HEK293 (cell line): ENCODE data around the gene JMJD6.

Experiments
- EGR2 ChIP-seq: fragments of 450-650 bp; formaldehyde crosslinking; IDR thresholded peaks from 2 replicates; pipeline ENCODE4 v1.5.1; 2016; ENCODE audit warnings: low read depth, missing biosample characterization, missing genetic modification characterization
- GFI1B ChIP-seq: fragments of 450-650 bp; formaldehyde crosslinking; IDR thresholded peaks from 2 replicates; pipeline ENCODE4 v1.5.1; 2016; ENCODE audit warnings: missing biosample characterization, missing genetic modification characterization
- GLIS2 ChIP-seq: fragments of 450-650 bp; formaldehyde crosslinking; IDR thresholded peaks from 2 replicates; pipeline ENCODE4 v1.5.1; 2016; ENCODE audit warnings: missing biosample characterization, missing genetic modification characterization
- KLF16 ChIP-seq: fragments of 450-650 bp; formaldehyde crosslinking; IDR thresholded peaks from 2 replicates; pipeline ENCODE4 v1.5.1; 2017; ENCODE audit warnings: missing biosample characterization, missing genetic modification characterization
- KLF8 ChIP-seq: fragments of 450-650 bp; formaldehyde crosslinking; IDR thresholded peaks from 2 replicates; pipeline ENCODE4 v1.5.1; 2016; ENCODE audit warnings: missing biosample characterization, missing genetic modification characterization
- ZBTB8A ChIP-seq: fragments of 450-650 bp; formaldehyde crosslinking; IDR thresholded peaks from 2 replicates; pipeline ENCODE4 v1.5.1; 2016; ENCODE audit warnings: missing biosample characterization, missing genetic modification characterization
- ZFP3 ChIP-seq: fragments of 450-650 bp; formaldehyde crosslinking; IDR thresholded peaks from 2 replicates; pipeline ENCODE4 v1.5.1; 2016; ENCODE audit warnings: low read depth, missing biosample characterization, missing genetic modification characterization
- ZFP69B ChIP-seq: fragments of 450-650 bp; formaldehyde crosslinking; IDR thresholded peaks from 2 replicates; pipeline ENCODE4 v1.5.1; 2016; ENCODE audit warnings: missing biosample characterization, missing genetic modification characterization
- ZNF10 ChIP-seq: fragments of 450-650 bp; formaldehyde crosslinking; IDR thresholded peaks from 2 replicates; pipeline ENCODE4 v1.5.1; 2017; ENCODE audit warnings: missing biosample characterization, missing genetic modification characterization
- ZNF114 ChIP-seq: fragments of 450-650 bp; formaldehyde crosslinking; IDR thresholded peaks from 2 replicates; pipeline ENCODE4 v1.5.0; 2017; ENCODE audit warnings: missing biosample characterization, missing genetic modification characterization
- ZNF155 ChIP-seq: fragments of 450-650 bp; formaldehyde crosslinking; IDR thresholded peaks from 2 replicates; pipeline ENCODE4 v1.5.1; 2016; ENCODE audit warnings: missing biosample characterization, missing genetic modification characterization
- ZNF169 ChIP-seq: fragments of 450-650 bp; formaldehyde crosslinking; IDR thresholded peaks from 2 replicates; pipeline ENCODE4 v1.5.1; 2016; ENCODE audit warnings: missing biosample characterization, missing genetic modification characterization
- ZNF175 ChIP-seq: fragments of 450-650 bp; formaldehyde crosslinking; IDR thresholded peaks from 2 replicates; pipeline ENCODE4 v1.5.1; 2016; ENCODE audit warnings: missing biosample characterization, missing genetic modification characterization
- ZNF19 ChIP-seq: fragments of 450-650 bp; formaldehyde crosslinking; IDR thresholded peaks from 2 replicates; pipeline ENCODE4; 2016; ENCODE audit warnings: missing biosample characterization, missing genetic modification characterization, low read depth
- ZNF211 ChIP-seq: fragments of 450-650 bp; formaldehyde crosslinking; IDR thresholded peaks from 2 replicates; pipeline ENCODE4 v1.5.1; 2016; ENCODE audit warnings: low read depth, missing biosample characterization, missing genetic modification characterization
- ZNF221 ChIP-seq: fragments of 450-650 bp; formaldehyde crosslinking; IDR thresholded peaks from 2 replicates; pipeline ENCODE4 v1.5.1; 2017; ENCODE audit warnings: missing biosample characterization, missing genetic modification characterization, borderline replicate concordance
- ZNF23 ChIP-seq: fragments of 450-650 bp; formaldehyde crosslinking; IDR thresholded peaks from 2 replicates; pipeline ENCODE4 v1.5.1; 2016; ENCODE audit warnings: missing biosample characterization, missing genetic modification characterization, borderline replicate concordance
- ZNF239 ChIP-seq: fragments of 450-650 bp; formaldehyde crosslinking; IDR thresholded peaks from 2 replicates; pipeline ENCODE4 v1.5.1; 2016; ENCODE audit warnings: missing biosample characterization, missing genetic modification characterization
- ZNF324 ChIP-seq: fragments of 450-650 bp; formaldehyde crosslinking; IDR thresholded peaks from 2 replicates; pipeline ENCODE4 v1.5.1; 2016; ENCODE audit warnings: missing biosample characterization, missing genetic modification characterization
- ZNF366 ChIP-seq: fragments of 450-650 bp; formaldehyde crosslinking; conservative IDR thresholded peaks from 2 replicates; pipeline ENCODE4 v1.5.1; 2016; ENCODE audit warnings: missing biosample characterization, missing genetic modification characterization
- ZNF654 ChIP-seq: fragments of 450-650 bp; formaldehyde crosslinking; IDR thresholded peaks from 2 replicates; pipeline ENCODE4 v1.5.1; 2016; ENCODE audit warnings: low read depth, missing biosample characterization, missing genetic modification characterization
- ZNF664 ChIP-seq: fragments of 450-650 bp; formaldehyde crosslinking; IDR thresholded peaks from 2 replicates; pipeline ENCODE4 v1.5.1; 2016; ENCODE audit warnings: missing biosample characterization, missing genetic modification characterization
- ZXDB ChIP-seq: fragments of 450-650 bp; formaldehyde crosslinking; IDR thresholded peaks from 2 replicates; pipeline ENCODE4 v1.5.1; 2016; ENCODE audit warnings: missing biosample characterization, missing genetic modification characterization
- TF ChIP-seq, protein P1 (sequence below): fragments of 450-650 bp; formaldehyde crosslinking; IDR thresholded peaks from 2 replicates; pipeline ENCODE4 v1.5.1; 2016; ENCODE audit warnings: missing biosample characterization, missing genetic modification characterization
- TF ChIP-seq, protein P2 (sequence below): fragments of 450-650 bp; formaldehyde crosslinking; IDR thresholded peaks from 2 replicates; pipeline ENCODE4 v1.5.1; 2016; ENCODE audit warnings: missing biosample characterization, missing genetic modification characterization
- TF ChIP-seq, protein P3 (sequence below): fragments of 450-650 bp; formaldehyde crosslinking; IDR thresholded peaks from 2 replicates; pipeline ENCODE4 v1.5.1; 2016; ENCODE audit warnings: missing biosample characterization, missing genetic modification characterization, borderline replicate concordance
- TF ChIP-seq, protein P4 (sequence below): fragments of 450-650 bp; formaldehyde crosslinking; optimal IDR thresholded peaks from 2 replicates; pipeline ENCODE3; 2016; ENCODE audit warnings: missing biosample characterization, mild to moderate bottlenecking, missing genetic modification characterization
- TF ChIP-seq, protein P5 (sequence below): fragments of 450-650 bp; formaldehyde crosslinking; IDR thresholded peaks from 2 replicates; pipeline ENCODE4 v1.5.1; 2016; ENCODE audit warnings: missing biosample characterization, missing genetic modification characterization
- TF ChIP-seq, protein P6 (sequence below): fragments of 450-650 bp; formaldehyde crosslinking; IDR thresholded peaks from 2 replicates; pipeline ENCODE4 v1.5.1; 2017; ENCODE audit warnings: missing biosample characterization, missing genetic modification characterization
- TF ChIP-seq, protein P7 (sequence below): fragments of 450-650 bp; formaldehyde crosslinking; IDR thresholded peaks from 2 replicates; pipeline ENCODE4 v1.5.1; 2016; ENCODE audit warnings: missing biosample characterization, missing genetic modification characterization

JMJD6 gene

DNA sequence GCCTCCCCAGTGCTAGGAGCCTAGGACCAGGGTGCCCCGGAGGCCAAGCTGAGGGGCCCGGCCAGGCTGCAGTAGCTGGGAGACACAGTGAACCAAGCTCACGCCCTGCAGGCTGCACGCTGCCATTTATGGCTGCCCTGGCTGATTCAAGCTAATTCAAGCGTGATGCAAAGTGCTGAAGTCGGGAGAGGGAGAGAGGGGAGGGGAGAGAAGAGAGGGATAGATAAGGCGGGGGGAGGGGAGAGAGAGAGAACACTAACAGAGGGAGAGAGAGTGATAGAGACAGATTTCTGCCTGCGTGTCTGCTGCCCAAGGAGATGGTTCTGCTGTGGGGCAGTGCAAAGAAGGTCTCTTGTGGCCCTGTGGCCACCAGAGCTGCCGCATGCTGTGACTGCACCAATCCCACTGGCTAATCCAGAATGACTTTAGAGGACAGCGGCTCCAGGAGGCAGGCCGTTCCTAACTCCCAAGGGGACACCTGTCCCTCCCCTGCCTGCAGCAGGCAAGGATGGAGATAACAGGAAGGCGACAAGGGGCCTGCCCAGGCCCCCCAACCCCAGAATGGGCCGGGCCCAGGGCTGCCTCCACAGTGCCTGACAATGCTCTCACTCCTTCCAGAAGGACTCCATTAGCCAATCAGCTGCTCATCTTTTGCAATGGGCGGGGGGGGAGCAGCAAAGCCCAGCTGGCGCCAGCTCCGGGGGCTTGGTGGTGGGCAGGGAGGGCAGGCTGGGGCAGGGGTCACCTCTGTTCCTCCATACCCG, 28.5 kb downstream of the JMJD6 start (continued):
- TF ChIP-seq ZNF10 (tag by site-specific recombination) (no peak), ZNF114 (no peak), ZNF23 (tag by site-specific recombination) (no peak), ZNF169 (tag by site-specific recombination) (no peak), ZNF19 (no peak), ZNF366 (peak; percentile 82), ZXDB (no peak; the same call in 1 of the 2 replicates), ZNF654 (tag by site-specific recombination) (no peak), ZNF324 (tag by site-specific recombination) (peak; percentile 89), ZFP3 (no peak), ZBTB8A (tag by site-specific recombination) (peak; percentile 88), ZFP69B (tag by site-specific recombination) (peak; percentile 77), ZNF239 (tag by site-specific recombination) (no peak), ZNF175 (no peak), ZNF211 (no peak), ZNF155 (no peak), ZNF221 (tag by site-specific recombination) (no peak), GFI1B (tag by site-specific recombination) (peak; percentile 69), KLF16 (peak; percentile 93), EGR2 (tag by site-specific recombination) (no peak), GLIS2 (tag by site-specific recombination) (peak; percentile 66), KLF8 (peak; percentile 50), ZNF664 (tag by site-specific recombination) (no peak)
- TF ChIP-seq, protein P1, sequence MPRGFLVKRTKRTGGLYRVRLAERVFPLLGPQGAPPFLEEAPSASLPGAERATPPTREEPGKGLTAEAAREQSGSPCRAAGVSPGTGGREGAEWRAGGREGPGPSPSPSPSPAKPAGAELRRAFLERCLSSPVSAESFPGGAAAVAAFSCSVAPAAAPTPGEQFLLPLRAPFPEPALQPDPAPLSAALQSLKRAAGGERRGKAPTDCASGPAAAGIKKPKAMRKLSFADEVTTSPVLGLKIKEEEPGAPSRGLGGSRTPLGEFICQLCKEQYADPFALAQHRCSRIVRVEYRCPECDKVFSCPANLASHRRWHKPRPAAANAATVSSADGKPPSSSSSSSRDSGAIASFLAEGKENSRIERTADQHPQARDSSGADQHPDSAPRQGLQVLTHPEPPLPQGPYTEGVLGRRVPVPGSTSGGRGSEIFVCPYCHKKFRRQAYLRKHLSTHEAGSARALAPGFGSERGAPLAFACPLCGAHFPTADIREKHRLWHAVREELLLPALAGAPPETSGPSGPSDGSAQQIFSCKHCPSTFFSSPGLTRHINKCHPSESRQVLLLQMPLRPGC (tag by site-specific recombination): peak; percentile 46; the same call in 1 of the 2 replicates
- TF ChIP-seq, protein P2, sequence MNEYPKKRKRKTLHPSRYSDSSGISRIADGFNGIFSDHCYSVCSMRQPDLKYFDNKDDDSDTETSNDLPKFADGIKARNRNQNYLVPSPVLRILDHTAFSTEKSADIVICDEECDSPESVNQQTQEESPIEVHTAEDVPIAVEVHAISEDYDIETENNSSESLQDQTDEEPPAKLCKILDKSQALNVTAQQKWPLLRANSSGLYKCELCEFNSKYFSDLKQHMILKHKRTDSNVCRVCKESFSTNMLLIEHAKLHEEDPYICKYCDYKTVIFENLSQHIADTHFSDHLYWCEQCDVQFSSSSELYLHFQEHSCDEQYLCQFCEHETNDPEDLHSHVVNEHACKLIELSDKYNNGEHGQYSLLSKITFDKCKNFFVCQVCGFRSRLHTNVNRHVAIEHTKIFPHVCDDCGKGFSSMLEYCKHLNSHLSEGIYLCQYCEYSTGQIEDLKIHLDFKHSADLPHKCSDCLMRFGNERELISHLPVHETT (tag by site-specific recombination): peak; percentile 77
- TF ChIP-seq, protein P3, sequence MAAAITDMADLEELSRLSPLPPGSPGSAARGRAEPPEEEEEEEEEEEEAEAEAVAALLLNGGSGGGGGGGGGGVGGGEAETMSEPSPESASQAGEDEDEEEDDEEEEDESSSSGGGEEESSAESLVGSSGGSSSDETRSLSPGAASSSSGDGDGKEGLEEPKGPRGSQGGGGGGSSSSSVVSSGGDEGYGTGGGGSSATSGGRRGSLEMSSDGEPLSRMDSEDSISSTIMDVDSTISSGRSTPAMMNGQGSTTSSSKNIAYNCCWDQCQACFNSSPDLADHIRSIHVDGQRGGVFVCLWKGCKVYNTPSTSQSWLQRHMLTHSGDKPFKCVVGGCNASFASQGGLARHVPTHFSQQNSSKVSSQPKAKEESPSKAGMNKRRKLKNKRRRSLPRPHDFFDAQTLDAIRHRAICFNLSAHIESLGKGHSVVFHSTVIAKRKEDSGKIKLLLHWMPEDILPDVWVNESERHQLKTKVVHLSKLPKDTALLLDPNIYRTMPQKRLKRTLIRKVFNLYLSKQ: no peak
- TF ChIP-seq, protein P4, sequence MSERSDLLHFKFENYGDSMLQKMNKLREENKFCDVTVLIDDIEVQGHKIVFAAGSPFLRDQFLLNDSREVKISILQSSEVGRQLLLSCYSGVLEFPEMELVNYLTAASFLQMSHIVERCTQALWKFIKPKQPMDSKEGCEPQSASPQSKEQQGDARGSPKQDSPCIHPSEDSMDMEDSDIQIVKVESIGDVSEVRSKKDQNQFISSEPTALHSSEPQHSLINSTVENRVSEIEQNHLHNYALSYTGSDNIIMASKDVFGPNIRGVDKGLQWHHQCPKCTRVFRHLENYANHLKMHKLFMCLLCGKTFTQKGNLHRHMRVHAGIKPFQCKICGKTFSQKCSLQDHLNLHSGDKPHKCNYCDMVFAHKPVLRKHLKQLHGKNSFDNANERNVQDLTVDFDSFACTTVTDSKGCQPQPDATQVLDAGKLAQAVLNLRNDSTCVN (tag by site-specific recombination): no peak
- TF ChIP-seq, protein P5, sequence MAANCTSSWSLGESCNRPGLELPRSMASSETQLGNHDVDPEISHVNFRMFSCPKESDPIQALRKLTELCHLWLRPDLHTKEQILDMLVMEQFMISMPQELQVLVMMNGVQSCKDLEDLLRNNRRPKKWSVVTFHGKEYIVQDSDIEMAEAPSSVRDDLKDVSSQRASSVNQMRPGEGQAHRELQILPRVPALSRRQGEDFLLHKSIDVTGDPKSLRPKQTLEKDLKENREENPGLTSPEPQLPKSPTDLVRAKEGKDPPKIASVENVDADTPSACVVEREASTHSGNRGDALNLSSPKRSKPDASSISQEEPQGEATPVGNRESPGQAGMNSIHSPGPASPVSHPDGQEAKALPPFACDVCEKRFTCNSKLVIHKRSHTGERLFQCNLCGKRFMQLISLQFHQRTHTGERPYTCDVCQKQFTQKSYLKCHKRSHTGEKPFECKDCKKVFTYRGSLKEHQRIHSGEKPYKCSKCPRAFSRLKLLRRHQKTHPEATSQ (tag by site-specific recombination): no peak
- TF ChIP-seq, protein P6, sequence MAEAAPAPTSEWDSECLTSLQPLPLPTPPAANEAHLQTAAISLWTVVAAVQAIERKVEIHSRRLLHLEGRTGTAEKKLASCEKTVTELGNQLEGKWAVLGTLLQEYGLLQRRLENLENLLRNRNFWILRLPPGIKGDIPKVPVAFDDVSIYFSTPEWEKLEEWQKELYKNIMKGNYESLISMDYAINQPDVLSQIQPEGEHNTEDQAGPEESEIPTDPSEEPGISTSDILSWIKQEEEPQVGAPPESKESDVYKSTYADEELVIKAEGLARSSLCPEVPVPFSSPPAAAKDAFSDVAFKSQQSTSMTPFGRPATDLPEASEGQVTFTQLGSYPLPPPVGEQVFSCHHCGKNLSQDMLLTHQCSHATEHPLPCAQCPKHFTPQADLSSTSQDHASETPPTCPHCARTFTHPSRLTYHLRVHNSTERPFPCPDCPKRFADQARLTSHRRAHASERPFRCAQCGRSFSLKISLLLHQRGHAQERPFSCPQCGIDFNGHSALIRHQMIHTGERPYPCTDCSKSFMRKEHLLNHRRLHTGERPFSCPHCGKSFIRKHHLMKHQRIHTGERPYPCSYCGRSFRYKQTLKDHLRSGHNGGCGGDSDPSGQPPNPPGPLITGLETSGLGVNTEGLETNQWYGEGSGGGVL (tag by site-specific recombination): peak; percentile 100
- TF ChIP-seq, protein P7, sequence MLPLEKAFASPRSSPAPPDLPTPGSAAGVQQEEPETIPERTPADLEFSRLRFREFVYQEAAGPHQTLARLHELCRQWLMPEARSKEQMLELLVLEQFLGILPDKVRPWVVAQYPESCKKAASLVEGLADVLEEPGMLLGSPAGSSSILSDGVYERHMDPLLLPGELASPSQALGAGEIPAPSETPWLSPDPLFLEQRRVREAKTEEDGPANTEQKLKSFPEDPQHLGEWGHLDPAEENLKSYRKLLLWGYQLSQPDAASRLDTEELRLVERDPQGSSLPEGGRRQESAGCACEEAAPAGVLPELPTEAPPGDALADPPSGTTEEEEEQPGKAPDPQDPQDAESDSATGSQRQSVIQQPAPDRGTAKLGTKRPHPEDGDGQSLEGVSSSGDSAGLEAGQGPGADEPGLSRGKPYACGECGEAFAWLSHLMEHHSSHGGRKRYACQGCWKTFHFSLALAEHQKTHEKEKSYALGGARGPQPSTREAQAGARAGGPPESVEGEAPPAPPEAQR (tag by site-specific recombination): peak; percentile 88
